Left ventricle myocardium inferior (tissue), 1 donor: ENCODE data around the gene PPP2R3A. TPM values are rescaled to one million over a fixed set of nuclear protein-coding genes. Genes with fewer than 3 reads are reported as not detected.
A peak's percentile ranks its signal among the peaks of the same experiment; 100 is the strongest.
"Not testable (repeated sequence)": the region's sequence is repeated elsewhere in the genome, so short reads cannot be mapped to it uniquely, and the experiment has no call there.

Experiments
- DNase-seq: peaks from one replicate; pipeline ENCODE4 v3.0.0-alpha.2; 2020
- H3K27ac ChIP-seq: fragments of 200-600 bp; replicated peaks from 2 replicates; pipeline ENCODE4 v1.8.0; 2021
- H3K27me3 ChIP-seq: fragments of 200-600 bp; 2 replicates; pipeline ENCODE4 v1.8.0; 2021; ENCODE audit warnings: low read depth
- H3K36me3 ChIP-seq: fragments of 200-600 bp; 2 replicates; pipeline ENCODE4 v1.8.0; 2021
- H3K4me1 ChIP-seq: fragments of 200-600 bp; 2 replicates; pipeline ENCODE4 v1.8.0; 2021
- H3K4me3 ChIP-seq: fragments of 200-600 bp; 2 replicates; pipeline ENCODE4 v1.8.0; 2021; ENCODE audit warnings: mild to moderate bottlenecking, moderate library complexity
- H3K9me3 ChIP-seq: fragments of 200-600 bp; replicated peaks from 2 replicates; pipeline ENCODE4 v1.8.0; 2021
- intact Hi-C: fragments of 100-400 bp; cut with micrococcal nuclease; formaldehyde crosslinking; loops from one replicate; pipeline ENCODE4 v1.11.0; 2022
- total RNA-seq: library from RNA; stranded (reverse); fragmentation: NEBNext Ultra II Directional; extraction: Animal tissue kit (Norgen Biotek cat#: 25700); gene quantifications from one replicate; pipeline ENCODE4 v1.2.1, GENCODE V29; 2021
- TF ChIP-seq, protein P1 (sequence below): fragments of 200-600 bp; IDR thresholded peaks from 2 replicates; pipeline ENCODE4 v1.8.0; 2021; ENCODE audit warnings: antibody characterized with exemption, mild to moderate bottlenecking, borderline replicate concordance
- donor health status: DM: no; HTN: yes; CAD: no; lungs with severe emphysema.

The PPP2R3A gene
- total RNA-seq, 1 donor from 2014 or later: 94.9 TPM

DNA sequence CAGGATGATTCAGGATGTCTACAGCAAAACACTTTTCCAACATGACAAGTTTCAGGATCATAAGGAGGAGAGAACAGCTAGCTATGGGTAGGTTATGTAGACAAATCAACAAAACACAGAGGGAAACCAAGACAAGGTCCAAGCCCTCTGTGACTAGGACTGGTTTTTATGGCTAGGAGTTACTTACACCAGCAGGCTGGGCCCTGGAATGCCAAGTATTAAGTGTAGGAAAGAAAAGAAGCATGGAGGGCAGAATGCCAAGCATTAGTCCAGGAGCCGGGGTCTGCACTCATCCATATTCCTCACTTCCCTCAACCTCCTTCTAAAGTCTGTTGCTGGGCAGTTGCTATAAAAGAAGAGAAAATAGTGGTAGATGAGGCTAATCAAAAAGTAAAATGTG is 35.3 kb upstream of the PPP2R3A start:
- Histone ChIP-seq H3K4me3 (no peak overlapping the region), H3K36me3 (no peaks in the 10 kb centered on the region), H3K4me1 (peaks cover 20% of the 10 kb centered on the region), H3K27ac (peak overlapping the region; percentile 53), H3K27me3 (no peaks in the 10 kb centered on the region), H3K9me3 (no peaks in the 10 kb centered on the region)
- no peak for DNase-seq
- intact Hi-C loops: no loop called here
- TF ChIP-seq, protein P1, sequence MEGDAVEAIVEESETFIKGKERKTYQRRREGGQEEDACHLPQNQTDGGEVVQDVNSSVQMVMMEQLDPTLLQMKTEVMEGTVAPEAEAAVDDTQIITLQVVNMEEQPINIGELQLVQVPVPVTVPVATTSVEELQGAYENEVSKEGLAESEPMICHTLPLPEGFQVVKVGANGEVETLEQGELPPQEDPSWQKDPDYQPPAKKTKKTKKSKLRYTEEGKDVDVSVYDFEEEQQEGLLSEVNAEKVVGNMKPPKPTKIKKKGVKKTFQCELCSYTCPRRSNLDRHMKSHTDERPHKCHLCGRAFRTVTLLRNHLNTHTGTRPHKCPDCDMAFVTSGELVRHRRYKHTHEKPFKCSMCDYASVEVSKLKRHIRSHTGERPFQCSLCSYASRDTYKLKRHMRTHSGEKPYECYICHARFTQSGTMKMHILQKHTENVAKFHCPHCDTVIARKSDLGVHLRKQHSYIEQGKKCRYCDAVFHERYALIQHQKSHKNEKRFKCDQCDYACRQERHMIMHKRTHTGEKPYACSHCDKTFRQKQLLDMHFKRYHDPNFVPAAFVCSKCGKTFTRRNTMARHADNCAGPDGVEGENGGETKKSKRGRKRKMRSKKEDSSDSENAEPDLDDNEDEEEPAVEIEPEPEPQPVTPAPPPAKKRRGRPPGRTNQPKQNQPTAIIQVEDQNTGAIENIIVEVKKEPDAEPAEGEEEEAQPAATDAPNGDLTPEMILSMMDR: no peak

- H3K4me1 ChIP-seq, H3K27me3 ChIP-seq, H3K36me3 ChIP-seq, H3K27ac ChIP-seq, DNase-seq, intact Hi-C loops, H3K4me3 ChIP-seq: not testable (repeated sequence)
- H3K9me3 ChIP-seq: peaks cover 17% of the 10 kb centered on the region
Observed at GRCh38 chr3:135935171-135935570, 30.4 kb upstream of the PPP2R3A start.

DNA sequence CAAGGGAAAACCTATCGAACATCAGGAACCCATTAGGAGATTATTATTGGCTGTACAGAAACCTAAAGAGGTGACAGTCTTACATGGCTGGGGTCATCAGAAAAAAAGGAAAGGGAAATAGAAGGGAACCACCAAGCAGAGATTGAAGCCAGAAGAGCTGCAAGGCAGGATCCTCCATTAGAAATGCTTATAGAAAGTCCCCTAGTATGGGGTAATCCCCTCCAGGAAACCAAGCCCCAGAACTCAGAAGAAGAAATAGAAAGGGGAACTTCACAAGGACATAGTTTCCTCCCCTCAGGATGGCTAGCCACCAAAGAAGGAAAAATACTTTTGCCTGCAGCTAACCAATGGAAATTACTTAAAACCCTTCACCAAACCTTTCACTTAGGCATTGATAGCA is 27.8 kb upstream of the PPP2R3A start:
- H3K27ac ChIP-seq, H3K27me3 ChIP-seq, H3K4me1 ChIP-seq, DNase-seq, intact Hi-C loops, H3K36me3 ChIP-seq, H3K4me3 ChIP-seq: not testable (repeated sequence)
- peaks cover 26% of the 10 kb centered on the region for H3K9me3 ChIP-seq

DNA sequence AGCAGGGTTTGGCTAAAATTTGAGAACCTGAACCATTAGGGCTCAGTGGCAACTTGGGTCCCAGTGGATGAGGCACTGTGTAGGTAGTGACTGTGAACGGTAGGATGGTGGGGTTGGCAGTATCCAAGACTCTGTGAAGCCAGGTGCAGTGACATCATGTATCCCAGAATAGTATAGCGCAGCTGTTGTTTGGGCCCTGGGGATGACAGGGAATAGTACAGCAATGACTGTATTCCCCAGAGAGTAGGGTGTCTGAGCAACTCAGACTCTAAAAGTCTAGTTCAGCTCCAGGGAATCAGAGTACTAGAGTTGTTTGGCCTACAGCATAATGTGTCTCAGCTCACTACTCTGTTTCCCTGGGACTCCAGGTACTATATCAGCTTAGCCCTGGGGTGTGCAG is 20.7 kb upstream of the PPP2R3A start:
- no peak overlapping the region for H3K27ac ChIP-seq
- TF ChIP-seq, protein P1: no peak
- H3K27me3 ChIP-seq: peaks cover 3% of the 10 kb centered on the region
- no peaks in the 10 kb centered on the region for H3K36me3 ChIP-seq
- peaks cover 26% of the 10 kb centered on the region for H3K9me3 ChIP-seq
- H3K4me3 ChIP-seq: no peak overlapping the region
- intact Hi-C loops: no loop called here
- DNase-seq: no peak
- no peaks in the 10 kb centered on the region for H3K4me1 ChIP-seq

DNA sequence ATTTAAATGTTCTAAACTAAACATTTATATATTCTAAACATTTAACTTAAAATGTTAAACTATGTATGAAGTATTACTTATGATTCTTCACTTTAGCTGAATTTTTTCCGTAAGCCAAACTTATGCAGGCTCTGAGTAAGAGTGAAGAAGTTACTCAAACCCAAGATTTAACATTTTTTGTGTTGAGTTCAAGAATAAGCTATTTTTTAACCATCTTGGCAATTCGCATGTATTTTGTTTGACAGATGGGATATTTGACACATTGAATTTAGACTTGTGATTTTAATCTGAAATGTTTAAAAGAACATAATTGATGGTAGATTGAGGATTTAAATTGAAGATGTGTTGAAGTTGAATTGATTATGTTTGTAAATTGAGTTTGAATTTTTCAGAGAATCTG is 14.6 kb upstream of the PPP2R3A start:
- Histone ChIP-seq H3K9me3 (peaks cover 19% of the 10 kb centered on the region), H3K27ac (no peak overlapping the region), H3K36me3 (no peaks in the 10 kb centered on the region), H3K27me3 (no peaks in the 10 kb centered on the region), H3K4me3 (no peak overlapping the region), H3K4me1 (no peaks in the 10 kb centered on the region)
- DNase-seq: no peak
- intact Hi-C loops: no loop called here
- TF ChIP-seq, protein P1: no peak

DNA sequence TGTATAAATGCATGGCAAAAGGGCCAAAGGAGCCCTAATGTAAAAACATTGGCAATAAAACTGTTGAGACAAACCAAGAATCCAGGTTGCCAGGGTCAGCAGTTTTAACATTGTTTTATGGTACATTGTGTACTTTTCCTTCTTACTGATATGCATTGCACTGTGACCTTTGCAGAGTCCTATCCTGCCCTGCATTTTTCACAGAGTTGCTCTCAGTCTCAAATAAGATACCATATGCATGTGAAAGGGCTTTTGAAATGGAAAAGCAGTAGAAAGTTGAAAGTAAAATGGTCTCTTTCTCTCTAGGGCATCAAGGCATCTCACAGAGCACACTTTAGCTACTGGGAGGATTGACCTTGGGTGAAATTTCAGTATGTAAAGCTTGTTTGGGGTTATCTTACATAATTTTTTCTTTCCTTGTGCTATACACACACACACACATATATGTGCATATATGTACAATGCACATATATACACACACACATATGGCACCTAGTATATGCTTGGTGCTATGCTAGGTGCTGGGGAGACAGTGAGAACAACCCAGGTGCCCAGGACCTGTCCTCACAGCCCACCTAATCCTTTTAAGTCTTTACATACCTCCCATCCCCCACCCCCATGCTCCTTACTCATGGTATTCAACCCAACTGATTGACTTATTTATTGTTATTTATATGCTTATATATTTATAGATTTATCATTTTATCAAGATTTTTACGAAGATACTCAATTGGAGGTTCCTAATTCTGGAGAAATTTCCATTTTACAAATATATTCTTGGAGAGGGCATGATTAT is 1.2 kb upstream of the PPP2R3A start:
- Histone ChIP-seq H3K36me3 (no peaks in the 10 kb centered on the region), H3K4me1 (peaks cover 44% of the 10 kb centered on the region), H3K27ac (peak overlapping the region; percentile 92), H3K9me3 (peaks cover 23% of the 10 kb centered on the region), H3K27me3 (no peaks in the 10 kb centered on the region), H3K4me3 (peak overlapping the region; percentile 90)
- TF ChIP-seq, protein P1: no peak
- intact Hi-C loops: no loop called here
- DNase-seq: no peak
